ENCODE measurements around the gene TEX53. TPM values are rescaled to one million over a fixed set of nuclear protein-coding genes. Genes with fewer than 3 reads are reported as not detected.

Gene TEX53
- total and polyA plus RNA-seq, 11 donors, result not detected

DNA sequence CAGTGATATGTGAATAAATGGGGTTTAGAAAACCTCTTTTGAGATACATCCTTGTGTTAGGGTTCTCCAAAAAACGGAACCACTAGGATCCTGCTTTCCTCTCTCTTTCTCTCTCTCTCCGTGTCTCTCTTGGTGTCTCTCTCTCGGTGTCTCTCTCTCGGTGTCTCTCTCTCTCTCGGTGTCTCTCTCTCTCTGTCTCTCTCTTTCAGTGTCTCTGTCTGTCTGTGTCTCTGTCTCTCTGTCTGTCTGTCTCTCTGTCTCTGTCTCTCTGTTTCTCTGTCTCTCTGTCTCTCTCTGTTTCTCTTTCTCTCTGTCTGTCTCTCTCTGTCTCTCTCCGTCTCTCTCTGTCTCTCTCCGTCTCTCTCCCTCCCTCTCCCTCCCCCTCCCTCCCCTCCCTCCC is 32.2 kb upstream of the TEX53 start:
- ATAC-seq (no peak), DNase-seq (no peak)
- Histone ChIP-seq H3K36me3 (no peaks in the 10 kb centered on the region), H3K27ac (no peak overlapping the region), H3K9me3 (no peaks in the 10 kb centered on the region), H3K27me3 (peaks cover 0 to 11% (median 0%) of the 10 kb centered on the region in 9 donors), H3K4me1 (no peaks in the 10 kb centered on the region), H3K4me3 (no peak overlapping the region)
- TF ChIP-seq, protein P1, sequence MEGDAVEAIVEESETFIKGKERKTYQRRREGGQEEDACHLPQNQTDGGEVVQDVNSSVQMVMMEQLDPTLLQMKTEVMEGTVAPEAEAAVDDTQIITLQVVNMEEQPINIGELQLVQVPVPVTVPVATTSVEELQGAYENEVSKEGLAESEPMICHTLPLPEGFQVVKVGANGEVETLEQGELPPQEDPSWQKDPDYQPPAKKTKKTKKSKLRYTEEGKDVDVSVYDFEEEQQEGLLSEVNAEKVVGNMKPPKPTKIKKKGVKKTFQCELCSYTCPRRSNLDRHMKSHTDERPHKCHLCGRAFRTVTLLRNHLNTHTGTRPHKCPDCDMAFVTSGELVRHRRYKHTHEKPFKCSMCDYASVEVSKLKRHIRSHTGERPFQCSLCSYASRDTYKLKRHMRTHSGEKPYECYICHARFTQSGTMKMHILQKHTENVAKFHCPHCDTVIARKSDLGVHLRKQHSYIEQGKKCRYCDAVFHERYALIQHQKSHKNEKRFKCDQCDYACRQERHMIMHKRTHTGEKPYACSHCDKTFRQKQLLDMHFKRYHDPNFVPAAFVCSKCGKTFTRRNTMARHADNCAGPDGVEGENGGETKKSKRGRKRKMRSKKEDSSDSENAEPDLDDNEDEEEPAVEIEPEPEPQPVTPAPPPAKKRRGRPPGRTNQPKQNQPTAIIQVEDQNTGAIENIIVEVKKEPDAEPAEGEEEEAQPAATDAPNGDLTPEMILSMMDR (IDR thresholded peaks at IDR 0.05), result no peak
- TF ChIP-seq POLR2A (IDR thresholded peaks at IDR 0.05), result no peak
- 86 to 88% (median 86%) methylated on average over 7 of the region's 7 CpGs for WGBS, 4 donors
- intact Hi-C loops (cut with DNase I), result loop anchor here in 2 of 10 donors (10.0 kb wide), 2 partner anchors 215 to 835 kb away; no protein-coding TSS in a partner anchor

DNA sequence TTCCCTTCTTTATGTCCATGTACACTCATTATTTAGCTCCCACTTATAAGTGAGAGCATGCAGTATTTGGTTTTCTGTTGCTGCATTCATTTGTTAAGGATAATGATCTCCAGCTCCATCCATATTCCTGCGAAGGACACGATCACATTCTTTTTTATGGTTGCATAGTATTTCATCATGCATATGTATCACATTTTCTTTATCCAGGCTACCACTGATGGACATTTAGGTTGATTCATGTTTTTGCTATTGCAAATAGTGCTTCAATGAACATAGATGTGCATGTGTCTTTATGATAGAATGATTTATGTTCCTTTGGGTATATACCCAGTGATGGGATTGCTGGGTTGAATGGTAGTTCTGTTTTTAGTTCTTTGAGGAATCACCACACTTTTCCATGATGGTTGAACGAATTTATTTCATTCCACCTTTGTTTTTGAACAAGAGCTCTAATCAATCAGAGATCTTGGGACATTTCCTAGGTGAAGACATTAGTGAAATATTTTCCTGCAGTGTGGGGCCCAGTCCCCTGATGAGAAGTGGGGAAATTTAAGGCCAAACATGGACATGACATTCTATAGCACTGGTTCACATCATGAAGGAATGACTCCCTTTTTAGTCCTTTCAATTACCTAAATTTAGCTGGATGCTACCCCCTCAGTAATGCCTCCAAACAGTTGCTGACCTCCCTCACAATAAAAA is 31.5 kb upstream of the TEX53 start:
- Histone ChIP-seq H3K4me1 (no peaks in the 10 kb centered on the region), H3K27ac (no peak overlapping the region), H3K36me3 (no peaks in the 10 kb centered on the region), H3K4me3 (no peak overlapping the region), H3K9me3 (no peaks in the 10 kb centered on the region), H3K27me3 (peaks cover 0 to 11% (median 0%) of the 10 kb centered on the region in 9 donors)
- DNase-seq, result no peak
- intact Hi-C loops (cut with DNase I), result loop anchor here in 2 of 10 donors (10.0 kb wide), 2 partner anchors 216 to 836 kb away; no protein-coding TSS in a partner anchor
- no peak for ATAC-seq
- TF ChIP-seq POLR2A (IDR thresholded peaks at IDR 0.05), result no peak
- TF ChIP-seq, protein P1 (IDR thresholded peaks at IDR 0.05), result no peak
- WGBS, 4 donors, result 76 to 86% (median 84%) methylated on average over 3 of the region's 3 CpGs

DNA sequence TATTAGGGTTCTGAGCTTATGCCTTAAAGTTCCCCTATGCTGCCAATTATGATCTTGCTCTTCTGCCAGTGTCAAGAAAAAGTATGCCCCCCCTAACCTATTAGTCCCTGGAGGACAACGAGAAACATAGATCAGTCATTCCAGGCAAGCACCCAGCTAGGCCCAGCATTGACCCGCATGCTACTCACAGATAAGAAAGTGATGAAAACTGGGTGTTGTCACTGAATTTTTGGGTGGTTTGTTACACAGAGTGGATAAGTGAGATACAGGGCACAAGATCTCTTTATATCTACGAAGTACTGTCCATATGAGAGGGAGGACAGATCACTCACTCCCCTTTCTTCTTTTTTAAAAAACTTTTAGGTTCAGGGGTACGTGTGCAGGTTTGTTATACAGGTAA is 30.8 kb upstream of the TEX53 start:
- TF ChIP-seq POLR2A (IDR thresholded peaks at IDR 0.05), result no peak
- TF ChIP-seq, protein P1 (IDR thresholded peaks at IDR 0.05), result no peak
- 69 to 83% (median 79%) methylated on average over 4 of the region's 4 CpGs for WGBS, 4 donors
- Histone ChIP-seq H3K4me1 (no peaks in the 10 kb centered on the region), H3K4me3 (no peak overlapping the region), H3K27ac (no peak overlapping the region), H3K9me3 (no peaks in the 10 kb centered on the region), H3K27me3 (peaks cover 0 to 11% (median 0%) of the 10 kb centered on the region in 9 donors), H3K36me3 (no peaks in the 10 kb centered on the region)
- no peak for DNase-seq
- no peak for ATAC-seq
- intact Hi-C loops (cut with DNase I), result loop anchor here in 2 of 10 donors (10.0 kb wide), 2 partner anchors 216 to 836 kb away; no protein-coding TSS in a partner anchor

DNA sequence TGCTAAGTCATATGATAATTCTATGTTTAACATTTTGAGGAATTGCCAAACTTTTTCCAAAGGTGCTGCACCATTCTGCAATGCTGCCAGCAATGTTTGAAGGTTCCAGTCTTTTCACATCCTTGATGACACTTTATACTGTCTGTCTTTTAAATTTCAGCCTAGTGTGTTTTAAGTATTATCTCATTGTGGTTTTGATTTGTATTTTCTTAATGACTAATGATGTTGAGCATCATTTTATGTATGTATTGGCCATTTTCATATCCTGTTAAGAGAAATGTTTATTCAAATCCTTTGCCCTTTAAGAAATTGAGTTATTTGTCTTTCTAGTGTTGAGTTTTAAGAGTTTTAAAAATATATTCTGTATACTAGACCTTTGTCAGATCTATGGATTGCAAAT is 29.4 kb upstream of the TEX53 start:
- H3K4me1 ChIP-seq, result no peaks in the 10 kb centered on the region
- no peak for ATAC-seq
- no peaks in the 10 kb centered on the region for H3K36me3 ChIP-seq
- H3K9me3 ChIP-seq, result no peaks in the 10 kb centered on the region
- TF ChIP-seq, protein P1 (IDR thresholded peaks at IDR 0.05), result no peak
- no peak for TF ChIP-seq POLR2A (IDR thresholded peaks at IDR 0.05)
- H3K27ac ChIP-seq, result no peak overlapping the region
- H3K27me3 ChIP-seq, result peaks cover 0 to 3% (median 0%) of the 10 kb centered on the region in 9 donors
- no peak overlapping the region for H3K4me3 ChIP-seq
- intact Hi-C loops (cut with DNase I), result loop anchor here in 2 of 10 donors (10.0 kb wide), 2 partner anchors 218 to 838 kb away; no protein-coding TSS in a partner anchor
- no peak for DNase-seq
